Loucy (cell line): ENCODE data around the gene LILRA5.

ENCODE experiments used
- H2AFZ ChIP-seq: fragments of 200-600 bp; sonication (generic); 2 replicates; pipeline ENCODE4 v1.6.0; 2016; ENCODE audit warnings: antibody characterized with exemption, mild to moderate bottlenecking, low read length, moderate library complexity
- H3F3A ChIP-seq: fragments of 200-600 bp; 2 replicates; pipeline ENCODE4 v1.6.0; 2016; ENCODE audit warnings: antibody characterized with exemption, low read depth, mild to moderate bottlenecking
- H3K27me3 ChIP-seq: fragments of 200-600 bp; sonication (generic); 2 replicates; pipeline ENCODE4 v1.6.1; 2014; ENCODE audit warnings: low read length, mild to moderate bottlenecking; ENCODE audit not compliant: insufficient read depth, poor library complexity, severe bottlenecking
- H3K36me3 ChIP-seq: fragments of 200-600 bp; sonication (generic); 2 replicates; pipeline ENCODE4 v1.6.1; 2016; ENCODE audit warnings: low read length; ENCODE audit not compliant: insufficient read depth
- H3K4me1 ChIP-seq: fragments of 200-600 bp; sonication (generic); 2 replicates; pipeline ENCODE4 v1.5.1; 2014; ENCODE audit warnings: low read length, mild to moderate bottlenecking; ENCODE audit not compliant: insufficient read depth, poor library complexity, severe bottlenecking
- H3K4me2 ChIP-seq: fragments of 200-600 bp; sonication (generic); 2 replicates; pipeline ENCODE4 v1.6.0; 2014; ENCODE audit warnings: antibody characterized with exemption, low read length, low read depth, mild to moderate bottlenecking; ENCODE audit not compliant: poor library complexity, severe bottlenecking
- H3K4me3 ChIP-seq: fragments of 200-600 bp; sonication (generic); 2 replicates; pipeline ENCODE4 v1.5.1; 2014; ENCODE audit warnings: low read length, mild to moderate bottlenecking, mixed read lengths; ENCODE audit not compliant: poor library complexity, severe bottlenecking
- H3K79me2 ChIP-seq: fragments of 200-600 bp; sonication (generic); 2 replicates; pipeline ENCODE4 v1.6.1; 2014; ENCODE audit warnings: low read length; ENCODE audit not compliant: insufficient read depth
- H3K9ac ChIP-seq: fragments of 200-600 bp; sonication (generic); 2 replicates; pipeline ENCODE4 v1.6.0; 2014; ENCODE audit warnings: mild to moderate bottlenecking, low read depth, low read length, moderate library complexity; ENCODE audit not compliant: poor library complexity, severe bottlenecking
- H3K9me2 ChIP-seq: fragments of 200-600 bp; sonication (generic); replicated peaks from 2 replicates; pipeline ENCODE4 v1.6.1; 2016; ENCODE audit warnings: low read depth, low read length, mixed read lengths
- H3K9me3 ChIP-seq: fragments of 200-600 bp; sonication (generic); 2 replicates; pipeline ENCODE4 v1.6.1; 2014; ENCODE audit warnings: mild to moderate bottlenecking, antibody characterized with exemption, low read length, low read depth; ENCODE audit not compliant: insufficient read depth
- H4K20me1 ChIP-seq: fragments of 200-600 bp; sonication (generic); 2 replicates; pipeline ENCODE4 v1.6.0; 2014; ENCODE audit warnings: antibody characterized with exemption, low read length, mild to moderate bottlenecking; ENCODE audit not compliant: insufficient read depth, poor library complexity, severe bottlenecking
- CTCF ChIP-seq: fragments of 200-600 bp; sonication (generic); conservative IDR thresholded peaks from 2 replicates; pipeline ENCODE4 v1.5.1; 2014; ENCODE audit warnings: mild to moderate bottlenecking, antibody characterized with exemption, low read length
- EZH2phosphoT487 ChIP-seq: fragments of 200-600 bp; IDR thresholded peaks from 2 replicates; pipeline ENCODE4 v1.6.1; 2018; ENCODE audit warnings: antibody characterized with exemption, mild to moderate bottlenecking, moderate library complexity, borderline replicate concordance

The LILRA5 gene

GRCh38 chr19:54354761-54355160 is 41.8 kb upstream of the LILRA5 start:
- H3K9ac ChIP-seq, result no peak overlapping the region
- H3K9me3 ChIP-seq, result no peaks in the 10 kb centered on the region
- no peaks in the 10 kb centered on the region for H3K79me2 ChIP-seq
- H3K9me2 ChIP-seq, result no peaks in the 10 kb centered on the region
- H3F3A ChIP-seq, result no peaks in the 10 kb centered on the region
- no peak overlapping the region for H3K4me2 ChIP-seq
- peaks cover 19% of the 10 kb centered on the region; the same call in 1 of the 2 replicates for H3K36me3 ChIP-seq
- H3K27me3 ChIP-seq, result no peaks in the 10 kb centered on the region
- peaks cover 2% of the 10 kb centered on the region for H3K4me1 ChIP-seq
- H3K4me3 ChIP-seq, result no peak overlapping the region
- no peak overlapping the region for H2AFZ ChIP-seq
- H4K20me1 ChIP-seq, result no peaks in the 10 kb centered on the region
- TF ChIP-seq EZH2phosphoT487, result no peak

GRCh38 chr19:54352546-54352945 is 39.6 kb upstream of the LILRA5 start:
- no peaks in the 10 kb centered on the region for H3K9me2 ChIP-seq
- no peak overlapping the region for H3K4me3 ChIP-seq
- peaks cover 19% of the 10 kb centered on the region; the same call in 1 of the 2 replicates for H3K36me3 ChIP-seq
- H3K9me3 ChIP-seq, result no peaks in the 10 kb centered on the region
- H4K20me1 ChIP-seq, result no peaks in the 10 kb centered on the region
- H3K4me2 ChIP-seq, result no peak overlapping the region
- no peak for TF ChIP-seq CTCF
- no peak for TF ChIP-seq EZH2phosphoT487
- no peaks in the 10 kb centered on the region for H3K79me2 ChIP-seq
- no peak overlapping the region for H3K9ac ChIP-seq
- peaks cover 8% of the 10 kb centered on the region for H3K4me1 ChIP-seq
- H2AFZ ChIP-seq, result no peak overlapping the region
- no peaks in the 10 kb centered on the region for H3F3A ChIP-seq
- no peaks in the 10 kb centered on the region for H3K27me3 ChIP-seq

GRCh38 chr19:54352041-54352440 is 39.1 kb upstream of the LILRA5 start:
- Histone ChIP-seq H3F3A (no peaks in the 10 kb centered on the region), H3K9me3 (no peaks in the 10 kb centered on the region), H3K79me2 (no peaks in the 10 kb centered on the region), H3K4me3 (no peak overlapping the region), H3K4me1 (peaks cover 8% of the 10 kb centered on the region), H2AFZ (no peak overlapping the region), H4K20me1 (no peaks in the 10 kb centered on the region), H3K9ac (no peak overlapping the region), H3K27me3 (no peaks in the 10 kb centered on the region), H3K36me3 (peaks cover 19% of the 10 kb centered on the region; the same call in 1 of the 2 replicates), H3K9me2 (no peaks in the 10 kb centered on the region), H3K4me2 (no peak overlapping the region)
- TF ChIP-seq CTCF, result no peak
- no peak for TF ChIP-seq EZH2phosphoT487

- TF ChIP-seq CTCF (no peak), EZH2phosphoT487 (no peak)
- H3K9me2 ChIP-seq, result no peaks in the 10 kb centered on the region
- no peaks in the 10 kb centered on the region for H3F3A ChIP-seq
- H4K20me1 ChIP-seq, result no peaks in the 10 kb centered on the region
- peaks cover 8% of the 10 kb centered on the region for H3K4me1 ChIP-seq
- no peak overlapping the region for H3K4me3 ChIP-seq
- H3K36me3 ChIP-seq, result peaks cover 16% of the 10 kb centered on the region; the same call in 1 of the 2 replicates
- no peaks in the 10 kb centered on the region for H3K9me3 ChIP-seq
- H3K9ac ChIP-seq, result no peak overlapping the region
- no peaks in the 10 kb centered on the region for H3K79me2 ChIP-seq
- no peaks in the 10 kb centered on the region for H3K27me3 ChIP-seq
- H2AFZ ChIP-seq, result no peak overlapping the region
- no peak overlapping the region for H3K4me2 ChIP-seq
These were observed 38.5 kb upstream of the LILRA5 start for GRCh38 chr19:54351474-54351873.
